ENCODE data around the gene WNK1.

Gene WNK1

GRCh38 chr12:843609-844008, 91.2 kb downstream of the WNK1 start:
- no peaks in the 10 kb centered on the region for H3K9me3 ChIP-seq (ENCODE audit: control insufficient read depth, insufficient read depth, low read depth, low read length)

DNA sequence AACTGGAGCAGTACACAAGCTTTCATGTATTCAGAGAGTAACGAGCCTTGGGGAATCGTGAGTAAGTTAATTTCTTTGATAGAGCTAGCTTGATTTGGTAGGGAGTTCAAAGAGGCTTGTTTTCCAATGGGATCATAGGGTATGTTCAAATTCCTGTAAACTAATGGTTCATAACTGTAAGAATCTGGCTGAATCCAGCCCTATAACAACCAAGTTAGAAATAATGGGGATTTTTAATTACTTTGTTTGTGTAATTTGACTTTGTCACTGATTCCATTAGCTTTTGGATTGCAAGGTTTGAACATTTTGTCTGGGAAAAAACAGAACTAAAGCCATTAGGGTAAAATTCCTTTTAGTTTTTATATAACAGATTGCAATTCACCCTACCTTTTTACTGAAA, 94.0 kb downstream of the WNK1 start:
- Histone ChIP-seq H3K27ac (ENCODE audit: extremely low read depth, low read depth, low read length) (no peak overlapping the region), H3K4me3 (ENCODE audit: low read depth, low read length) (no peak overlapping the region), H3K36me3 (ENCODE audit: control insufficient read depth in 2 of 2, insufficient read depth in 1 of 2, low read length in 2 of 2) (peaks cover 5 to 9% of the 10 kb centered on the region in 2 experiments), H3K9me3 (ENCODE audit: control insufficient read depth, insufficient read depth, low read depth, low read length) (no peaks in the 10 kb centered on the region), H3K4me1 (ENCODE audit: control insufficient read depth, insufficient read depth, low read length) (peaks cover 13% of the 10 kb centered on the region)
- POLR2A ChIA-PET, result no interaction called here
- CTCF ChIA-PET, result interaction anchor here (0.7 to 1.4 kb wide), 2 partner anchors 9 to 30 kb away, joined by 4 to 5 read pairs; no protein-coding TSS in a partner anchor
- TF ChIP-seq ZNF280C (tag by site-specific recombination; IDR thresholded peaks at IDR 0.05) (no peak), PRDM6 (tag by site-specific recombination; IDR thresholded peaks at IDR 0.05) (peak; percentile 20; the same call in 1 of the 2 replicates)

More at GRCh38 chr12:843609-844008, 91.2 kb downstream of the WNK1 start:
- no peak overlapping the region for H3K4me3 ChIP-seq (ENCODE audit: low read depth, low read length)
- CTCF ChIA-PET, result no interaction called here
- no peak overlapping the region for H3K27ac ChIP-seq (ENCODE audit: extremely low read depth, low read depth, low read length)
- H3K36me3 ChIP-seq (ENCODE audit: control insufficient read depth in 2 of 2, insufficient read depth in 1 of 2, low read length in 2 of 2), result peaks cover 13 to 14% of the 10 kb centered on the region in 2 experiments
- POLR2A ChIA-PET, result no interaction called here
- peaks cover 10% of the 10 kb centered on the region for H3K4me1 ChIP-seq (ENCODE audit: control insufficient read depth, insufficient read depth, low read length)
- no peak for TF ChIP-seq ZNF324 (tag by site-specific recombination; IDR thresholded peaks at IDR 0.05)
- TF ChIP-seq ZNF660 (tag by site-specific recombination; IDR thresholded peaks at IDR 0.05), result 0 out of 2 replicates have a peak, but pooled peaks have one; percentile 36
- TF ChIP-seq PRDM6 (tag by site-specific recombination; IDR thresholded peaks at IDR 0.05), result peak; percentile 10; the same call in 1 of the 2 replicates
- peak; percentile 63; the same call in 1 of the 2 replicates for TF ChIP-seq ZNF664 (tag by site-specific recombination; IDR thresholded peaks at IDR 0.05)

- Histone ChIP-seq H3K9me3 (ENCODE audit: control insufficient read depth, insufficient read depth, low read depth, low read length) (no peaks in the 10 kb centered on the region), H3K4me3 (ENCODE audit: low read depth, low read length) (no peak overlapping the region), H3K36me3 (ENCODE audit: control insufficient read depth in 2 of 2, insufficient read depth in 1 of 2, low read length in 2 of 2) (peaks cover 0 to 3% of the 10 kb centered on the region in 2 experiments), H3K4me1 (ENCODE audit: control insufficient read depth, insufficient read depth, low read length) (peaks cover 22% of the 10 kb centered on the region), H3K27ac (ENCODE audit: extremely low read depth, low read depth, low read length) (peak overlapping the region; percentile 54)
- no peak for TF ChIP-seq ZNF423 (tag by site-specific recombination; IDR thresholded peaks at IDR 0.05)
- no peak for TF ChIP-seq EGR2 (tag by site-specific recombination; IDR thresholded peaks at IDR 0.05; ENCODE audit: low read depth)
- TF ChIP-seq ZBTB48 (tag by site-specific recombination; IDR thresholded peaks at IDR 0.05), result no peak
- ChIA-PET CTCF (interaction anchor here (0.6 to 1.0 kb wide), 3 partner anchors 32 to 269 kb away, joined by 3 to 4 read pairs (median 3); no protein-coding TSS in a partner anchor), POLR2A (interaction anchor here (0.7 kb wide), 1 partner anchor 101 kb away, joined by 4 read pairs; the partner anchor contains the start of gene RAD52)
Measured at GRCh38 chr12:848173-848865, 95.9 kb downstream of the WNK1 start.

GRCh38 chr12:848882-849527, 96.6 kb downstream of the WNK1 start:
- peaks cover 18% of the 10 kb centered on the region for H3K4me1 ChIP-seq (ENCODE audit: control insufficient read depth, insufficient read depth, low read length)
- no peak overlapping the region for H3K4me3 ChIP-seq (ENCODE audit: low read depth, low read length)
- no peaks in the 10 kb centered on the region; a peak in 2 of 3 replicates for H3K36me3 ChIP-seq (ENCODE audit: control insufficient read depth in 2 of 2, insufficient read depth in 1 of 2, low read length in 2 of 2)
- ChIA-PET POLR2A (no interaction called here), CTCF (interaction anchor here (0.6 kb wide), 1 partner anchor 35 kb away, joined by 4 read pairs; no protein-coding TSS in a partner anchor)
- H3K9me3 ChIP-seq (ENCODE audit: control insufficient read depth, insufficient read depth, low read depth, low read length), result no peaks in the 10 kb centered on the region
- no peak overlapping the region for H3K27ac ChIP-seq (ENCODE audit: extremely low read depth, low read depth, low read length)
- no peak for TF ChIP-seq ZNF626 (tag by site-specific recombination; IDR thresholded peaks at IDR 0.05)
- no peak for TF ChIP-seq ZNF548 (tag by site-specific recombination; IDR thresholded peaks at IDR 0.05)

Data from HEK293 (cell line).